Esophagus (tissue), 2 donors: Measurements from ENCODE around the gene ART5. TPM values are rescaled to one million over a fixed set of nuclear protein-coding genes. Genes with fewer than 3 reads are reported as not detected.
"Not testable (repeated sequence)": the region's sequence is repeated elsewhere in the genome, so short reads cannot be mapped to it uniquely, and the experiment has no call there.

Source experiments
- H3K27ac ChIP-seq, 2 donors: one replicate each; pipeline ENCODE4 v1.5.1; 2013; ENCODE audit warnings: low read depth in 2 of 2, mild to moderate bottlenecking in 2 of 2, inconsistent platforms in 1 of 2, low read length in 1 of 2, moderate library complexity in 1 of 2
- H3K27me3 ChIP-seq, 2 donors: one replicate each; pipeline ENCODE4 v1.6.1; 2013; ENCODE audit warnings: low read length in 2 of 2, control low read depth in 1 of 2, mild to moderate bottlenecking in 1 of 2; ENCODE audit not compliant: insufficient read depth in 2 of 2, control insufficient read depth in 1 of 2
- H3K36me3 ChIP-seq, 2 donors: one replicate each; pipeline ENCODE4 v1.6.1; 2013; ENCODE audit warnings: low read length in 1 of 2; ENCODE audit not compliant: control insufficient read depth in 2 of 2, insufficient read depth in 2 of 2
- H3K4me1 ChIP-seq, 2 donors: one replicate each; pipeline ENCODE4 v1.6.1; 2013; ENCODE audit warnings: low read length in 1 of 2; ENCODE audit not compliant: control insufficient read depth in 2 of 2, insufficient read depth in 2 of 2
- H3K4me3 ChIP-seq, 2 donors: one replicate each; pipeline ENCODE4 v1.5.1; 2013; ENCODE audit warnings: low read length in 2 of 2, mild to moderate bottlenecking in 2 of 2, low read depth in 1 of 2, moderate library complexity in 1 of 2
- H3K9me3 ChIP-seq, 2 donors: one replicate each; pipeline ENCODE4 v1.6.1; 2013; ENCODE audit warnings: mild to moderate bottlenecking in 2 of 2, low read depth in 1 of 2, low read length in 1 of 2, moderate library complexity in 1 of 2; ENCODE audit not compliant: control insufficient read depth in 2 of 2, insufficient read depth in 1 of 2
- WGBS, 2 donors: extraction: QIAGEN DNeasy Blood & Tissue Kit; methylation state at CpG; one replicate each; pipeline ENCODE4 v1.1.7; 2013; 5-methylcytosine and 5-hydroxymethylcytosine counted together
- polyA plus RNA-seq, 2 donors: library from polyadenylated mRNA; stranded (reverse); fragments of 200-250 nt; gene quantifications; one replicate each; pipeline ENCODE4 v1.2.3, GENCODE V29; 2013
- donor health status: healthy with polysubstance abuse.
- donor health status: Bipolar disorder and iron deficiency.

ART5 gene
- polyA plus RNA-seq, 2 donors = not detected

GRCh38 chr11:3613998-3614741, 27.6 kb downstream of the ART5 start:
- 67 to 70% methylated on average over 10 of the region's 10 CpGs for WGBS, 2 donors

GRCh38 chr11:3611976-3612678, 29.7 kb downstream of the ART5 start:
- WGBS, 2 donors = 64 to 77% methylated on average over 3 of the region's 3 CpGs
- Histone ChIP-seq H3K27ac (no peak overlapping the region), H3K9me3 (no peaks in the 10 kb centered on the region), H3K4me3 (no peak overlapping the region), H3K27me3 (no peaks in the 10 kb centered on the region), H3K36me3 (no peaks in the 10 kb centered on the region), H3K4me1 (no peaks in the 10 kb centered on the region)

More at GRCh38 chr11:3613998-3614741, 27.6 kb downstream of the ART5 start:
- no peaks in the 10 kb centered on the region for H3K9me3 ChIP-seq
- H3K36me3 ChIP-seq = no peaks in the 10 kb centered on the region
- H3K27me3 ChIP-seq = no peaks in the 10 kb centered on the region
- H3K27ac ChIP-seq = no peak overlapping the region
- H3K4me3 ChIP-seq = no peak overlapping the region
- H3K4me1 ChIP-seq = no peaks in the 10 kb centered on the region

GRCh38 chr11:3610846-3611245, 30.9 kb downstream of the ART5 start:
- Histone ChIP-seq H3K27ac (no peak overlapping the region), H3K36me3 (no peaks in the 10 kb centered on the region), H3K4me1 (no peaks in the 10 kb centered on the region), H3K27me3 (no peaks in the 10 kb centered on the region), H3K4me3 (no peak overlapping the region), H3K9me3 (no peaks in the 10 kb centered on the region)
- 77 to 83% methylated on average over 4 of the region's 4 CpGs for WGBS, 2 donors

- 48 to 49% methylated on average over 7 of the region's 7 CpGs for WGBS, 2 donors
- Histone ChIP-seq H3K36me3 (no peaks in the 10 kb centered on the region), H3K27me3 (no peaks in the 10 kb centered on the region), H3K4me1 (no peaks in the 10 kb centered on the region), H3K4me3 (no peak overlapping the region), H3K9me3 (no peaks in the 10 kb centered on the region), H3K27ac (no peak overlapping the region)
These were observed 32.2 kb downstream of the ART5 start for GRCh38 chr11:3609416-3610265.

GRCh38 chr11:3605771-3606203, 36.0 kb downstream of the ART5 start:
- Histone ChIP-seq H3K9me3 (no peaks in the 10 kb centered on the region), H3K36me3 (no peaks in the 10 kb centered on the region), H3K4me1 (no peaks in the 10 kb centered on the region), H3K27me3 (no peaks in the 10 kb centered on the region), H3K27ac (no peak overlapping the region), H3K4me3 (no peak overlapping the region)
- 51 to 57% methylated on average over 5 of the region's 5 CpGs for WGBS, 2 donors

GRCh38 chr11:3605283-3605662, 36.5 kb downstream of the ART5 start:
- WGBS, 2 donors = 89 to 91% methylated on average over 3 of the region's 3 CpGs
- Histone ChIP-seq H3K4me1 (no peaks in the 10 kb centered on the region), H3K27ac (no peak overlapping the region), H3K27me3 (no peaks in the 10 kb centered on the region), H3K4me3 (no peak overlapping the region), H3K36me3 (no peaks in the 10 kb centered on the region), H3K9me3 (no peaks in the 10 kb centered on the region)

DNA sequence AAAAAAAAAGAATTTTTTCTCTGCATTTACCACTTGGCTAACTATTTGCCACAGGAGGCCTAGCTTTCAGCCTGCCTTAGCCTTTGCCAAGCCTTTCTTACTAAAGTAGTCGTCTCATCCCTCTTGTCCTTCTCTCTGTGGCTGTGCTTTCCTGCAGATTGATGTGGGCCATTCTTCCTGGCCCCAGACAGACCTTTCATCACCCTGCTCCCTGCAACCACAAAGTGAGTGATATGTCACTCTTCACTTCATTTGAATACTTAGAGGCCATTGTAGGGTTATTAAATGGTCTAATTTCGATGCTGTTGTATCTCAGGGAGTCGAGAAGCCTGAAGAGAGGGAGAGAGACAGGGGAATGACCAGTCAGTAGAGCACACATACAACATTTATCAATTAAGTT, 37.6 kb downstream of the ART5 start:
- Histone ChIP-seq H3K9me3 (no peaks in the 10 kb centered on the region), H3K27me3 (no peaks in the 10 kb centered on the region), H3K4me3 (no peak overlapping the region), H3K4me1 (no peaks in the 10 kb centered on the region), H3K27ac (no peak overlapping the region), H3K36me3 (no peaks in the 10 kb centered on the region)
- 66 to 67% methylated on average over 3 of the region's 3 CpGs for WGBS, 2 donors

DNA sequence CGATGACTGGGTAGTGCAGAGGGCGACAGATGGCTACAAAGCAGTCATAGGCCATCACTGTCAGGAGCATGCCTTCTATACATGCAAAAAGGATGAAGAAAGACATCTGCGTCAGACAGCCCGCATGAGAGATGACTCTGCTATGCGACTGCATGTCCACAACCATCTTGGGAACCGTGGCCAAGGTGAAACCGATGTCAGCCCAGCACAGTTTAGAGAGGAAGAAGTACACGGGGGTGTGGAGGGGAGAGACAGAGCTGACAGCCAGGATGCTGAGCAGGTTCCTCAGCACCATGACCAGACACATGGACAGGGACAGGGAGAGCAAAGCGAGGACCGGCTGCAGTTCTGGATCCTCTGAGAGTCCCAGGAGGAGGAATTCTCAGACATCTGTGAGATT, 41.6 kb downstream of the ART5 start:
- H3K36me3 ChIP-seq, H3K4me1 ChIP-seq, H3K27me3 ChIP-seq, H3K9me3 ChIP-seq, H3K4me3 ChIP-seq, H3K27ac ChIP-seq: not testable (repeated sequence)
- WGBS, 2 donors = 82 to 83% methylated on average over 10 of the region's 10 CpGs

- H3K27ac ChIP-seq, H3K9me3 ChIP-seq, H3K4me3 ChIP-seq, H3K4me1 ChIP-seq, H3K27me3 ChIP-seq, H3K36me3 ChIP-seq: not testable (repeated sequence)
- whole genome bisulfite sequencing, 2 donors = 92 to 96% methylated on average over 15 of the region's 15 CpGs
These were observed 44.0 kb downstream of the ART5 start for GRCh38 chr11:3597743-3598142.
